Thoracic aorta (tissue), 2 donors: Measurements from ENCODE around the gene MRPS17. TPM values are rescaled to one million over a fixed set of nuclear protein-coding genes. Genes with fewer than 3 reads are reported as not detected.

Experiments
- ATAC-seq: fragments of 150-250 bp; one replicate; pipeline ENCODE4 v1.8.0; 2017; ENCODE audit warnings: low read depth; ENCODE audit not compliant: insufficient number of reproducible peaks, low FRiP score
- DNase-seq: peaks from one replicate; pipeline ENCODE4 v3.0.0-alpha.2; 2020; ENCODE audit warnings: low spot score
- H3K27ac ChIP-seq, 2 donors: fragments of 200-600 bp; sonication (generic); 1 replicate in 1 of 2; 2 replicates in 1 of 2; pipeline ENCODE4 v1.5.1; 2016; ENCODE audit warnings: mild to moderate bottlenecking in 2 of 2, moderate library complexity in 2 of 2
- H3K27me3 ChIP-seq: fragments of 200-600 bp; sonication (generic); replicated peaks from 2 replicates; pipeline ENCODE4 v1.6.0; 2016; ENCODE audit warnings: mild to moderate bottlenecking; ENCODE audit not compliant: insufficient read depth
- H3K36me3 ChIP-seq: fragments of 200-600 bp; sonication (generic); one replicate; pipeline ENCODE4 v1.5.1; 2016
- H3K4me1 ChIP-seq, 2 donors: fragments of 200-600 bp; sonication (generic); 1 replicate in 1 of 2; 2 replicates in 1 of 2; pipeline versions ENCODE4 v1.5.1 to v1.6.0; 2016; ENCODE audit warnings: low read depth in 2 of 2, mild to moderate bottlenecking in 1 of 2; ENCODE audit not compliant: control insufficient read depth in 1 of 2
- H3K4me3 ChIP-seq: fragments of 200-600 bp; sonication (generic); 2 replicates; pipeline ENCODE4 v1.5.1; 2016; ENCODE audit warnings: mild to moderate bottlenecking
- H3K9me3 ChIP-seq: fragments of 200-600 bp; sonication (generic); 2 replicates; pipeline ENCODE4 v1.5.1; 2016
- total RNA-seq, 2 donors: library from RNA; depleted of rRNA; stranded (reverse); fragments of >200 nt; gene quantifications; one replicate each; pipeline versions ENCODE4 v1.1.0 to v1.2.3, GENCODE V29; 2016
- TF ChIP-seq, protein P1 (sequence below): fragments of 200-600 bp; sonication (generic); IDR thresholded peaks from one replicate; pipeline ENCODE4 v1.5.1; 2019; ENCODE audit warnings: antibody characterized with exemption

The MRPS17 gene
- total RNA-seq, 2 donors from 2014 or later: 12.1 to 13.1 TPM

DNA sequence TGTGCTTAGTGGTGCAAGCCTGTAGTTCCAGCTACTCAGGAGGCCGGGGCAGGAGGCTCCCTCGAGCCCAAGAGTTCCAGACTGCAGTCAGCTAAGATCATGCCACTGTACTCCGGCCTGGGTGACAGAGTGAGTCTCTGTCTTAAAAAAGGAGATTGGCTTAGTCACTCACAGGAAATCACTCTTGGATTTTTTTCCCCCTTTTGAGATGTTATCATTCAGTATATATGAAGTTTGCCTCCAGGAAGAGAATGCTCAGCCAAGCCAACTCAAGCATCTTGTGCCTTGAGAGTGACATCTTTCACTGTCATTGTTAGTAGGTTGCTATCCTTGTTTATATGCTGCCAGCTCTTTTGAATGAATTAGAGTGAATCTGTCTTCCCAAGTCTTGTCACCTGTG is 40.7 kb downstream of the MRPS17 start:
- H3K36me3 ChIP-seq: peaks cover 33% of the 10 kb centered on the region
- no peak overlapping the region for H3K27ac ChIP-seq

DNA sequence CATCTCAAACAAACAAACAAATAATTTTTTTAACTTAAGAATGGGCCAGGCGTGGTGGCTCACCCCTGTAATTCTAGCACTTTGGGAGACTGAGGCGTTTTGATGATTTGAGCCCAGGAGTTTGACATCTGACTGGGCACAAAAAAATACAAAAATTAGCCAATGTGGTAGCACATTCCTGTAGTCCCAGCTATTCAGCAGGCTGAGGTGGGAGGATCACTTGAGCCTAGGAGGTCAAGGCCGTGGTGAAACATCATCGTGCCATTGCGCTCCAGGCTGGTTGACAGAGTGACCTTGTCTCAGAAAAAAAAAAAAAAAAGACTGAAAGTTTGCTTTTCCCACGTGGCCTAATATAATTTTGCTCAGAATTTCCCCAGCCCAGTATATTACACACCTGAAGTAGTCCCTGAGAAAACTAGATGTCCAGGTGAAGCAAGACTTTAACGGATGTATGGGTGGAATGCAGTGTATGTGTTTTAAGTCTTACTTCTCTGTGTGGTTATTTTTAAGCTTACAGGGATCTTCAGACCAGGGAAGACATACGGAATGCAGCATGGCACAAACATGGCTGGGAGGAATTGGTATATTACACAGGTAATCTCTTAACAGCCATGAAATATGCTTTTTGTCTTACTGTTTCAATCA is 45.3 kb downstream of the MRPS17 start:
- peaks cover 31% of the 10 kb centered on the region for H3K36me3 ChIP-seq
- H3K27me3 ChIP-seq: no peaks in the 10 kb centered on the region
- ATAC-seq: no peak
- H3K4me1 ChIP-seq: no peaks in the 10 kb centered on the region
- TF ChIP-seq, protein P1, sequence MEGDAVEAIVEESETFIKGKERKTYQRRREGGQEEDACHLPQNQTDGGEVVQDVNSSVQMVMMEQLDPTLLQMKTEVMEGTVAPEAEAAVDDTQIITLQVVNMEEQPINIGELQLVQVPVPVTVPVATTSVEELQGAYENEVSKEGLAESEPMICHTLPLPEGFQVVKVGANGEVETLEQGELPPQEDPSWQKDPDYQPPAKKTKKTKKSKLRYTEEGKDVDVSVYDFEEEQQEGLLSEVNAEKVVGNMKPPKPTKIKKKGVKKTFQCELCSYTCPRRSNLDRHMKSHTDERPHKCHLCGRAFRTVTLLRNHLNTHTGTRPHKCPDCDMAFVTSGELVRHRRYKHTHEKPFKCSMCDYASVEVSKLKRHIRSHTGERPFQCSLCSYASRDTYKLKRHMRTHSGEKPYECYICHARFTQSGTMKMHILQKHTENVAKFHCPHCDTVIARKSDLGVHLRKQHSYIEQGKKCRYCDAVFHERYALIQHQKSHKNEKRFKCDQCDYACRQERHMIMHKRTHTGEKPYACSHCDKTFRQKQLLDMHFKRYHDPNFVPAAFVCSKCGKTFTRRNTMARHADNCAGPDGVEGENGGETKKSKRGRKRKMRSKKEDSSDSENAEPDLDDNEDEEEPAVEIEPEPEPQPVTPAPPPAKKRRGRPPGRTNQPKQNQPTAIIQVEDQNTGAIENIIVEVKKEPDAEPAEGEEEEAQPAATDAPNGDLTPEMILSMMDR: no peak
- no peak overlapping the region for H3K4me3 ChIP-seq
- H3K27ac ChIP-seq: no peak overlapping the region
- no peaks in the 10 kb centered on the region for H3K9me3 ChIP-seq
- no peak for DNase-seq

More for the DNA sequence above, 40.7 kb downstream of the MRPS17 start:
- ATAC-seq: no peak
- H3K4me3 ChIP-seq: no peak overlapping the region
- no peaks in the 10 kb centered on the region for H3K4me1 ChIP-seq
- TF ChIP-seq, protein P1: no peak
- H3K9me3 ChIP-seq: no peaks in the 10 kb centered on the region
- no peak for DNase-seq
- no peaks in the 10 kb centered on the region for H3K27me3 ChIP-seq

DNA sequence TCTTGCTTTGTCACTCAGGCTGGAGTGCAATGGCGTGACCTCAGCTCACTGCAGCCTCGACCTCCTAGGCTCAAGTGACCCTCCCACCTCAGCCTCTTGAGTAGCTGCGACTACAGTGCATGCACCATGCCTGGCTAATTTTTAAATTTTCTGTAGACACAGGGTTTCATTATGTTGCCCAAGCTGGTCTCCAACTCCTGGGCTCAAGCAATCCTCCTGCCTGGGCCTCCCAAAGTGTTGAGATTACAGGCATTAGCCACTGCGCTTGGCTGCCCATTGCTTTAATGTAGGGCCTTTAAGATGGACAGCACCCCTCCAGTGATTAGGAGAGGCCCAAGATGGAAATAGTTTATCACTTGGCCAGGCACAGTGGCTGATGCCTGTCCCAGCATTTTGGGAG is 52.1 kb downstream of the MRPS17 start:
- Histone ChIP-seq H3K4me1 (no peaks in the 10 kb centered on the region), H3K36me3 (no peaks in the 10 kb centered on the region), H3K9me3 (no peaks in the 10 kb centered on the region), H3K27ac (no peak overlapping the region), H3K4me3 (no peak overlapping the region), H3K27me3 (no peaks in the 10 kb centered on the region)
- DNase-seq (no peak), ATAC-seq (no peak)
- TF ChIP-seq, protein P1: no peak

Other genes starting within 250 kb of the MRPS17 start
- gene SEPTIN14, start 89.1 kb upstream of the MRPS17 start, total RNA-seq: not detected
- gene ZNF713, start 64.4 kb upstream of the MRPS17 start, total RNA-seq: 1 to 10 TPM; 3.1 to 6.5 TPM
- 10 to 100 TPM; 46.0 to 47.1 TPM for gene NIPSNAP2, start 12.7 kb downstream of the MRPS17 start, total RNA-seq
- 1 to 10 TPM; 5.1 to 5.8 TPM for gene PSPH, start 99.6 kb downstream of the MRPS17 start, total RNA-seq
- 10 to 100 TPM; 41.8 to 96.9 TPM for gene CCT6A, start 99.9 kb downstream of the MRPS17 start, total RNA-seq
- 100 to 1,000 TPM; 102 to 151 TPM for gene SUMF2, start 112.4 kb downstream of the MRPS17 start, total RNA-seq
- 10 to 100 TPM in 1 of 2 donors, 1 to 10 TPM in 1; 6.0 to 10.9 TPM for gene PHKG1, start 141.1 kb downstream of the MRPS17 start, total RNA-seq
- gene CHCHD2, start 154.6 kb downstream of the MRPS17 start, total RNA-seq: 100 to 1,000 TPM; 220 to 311 TPM
- gene NUPR2, start 164.5 kb downstream of the MRPS17 start, total RNA-seq: 1 to 10 TPM in 1 of 2 donors, not detected in 1; 1.1 TPM